Cardiac fibroblast (primary cell): ENCODE data around the gene B4GALT6.

ENCODE experiments used
- DNase-seq, 2 donors: peaks; one replicate each; pipeline versions ENCODE4 v3.0.0 to v3.0.0-alpha.2; 2010; ENCODE audit warnings: low read depth in 2 of 2
- H3K4me3 ChIP-seq, 2 donors: replicated peaks in 1 of 2; 1 replicate in 1 of 2; 2 replicates in 1 of 2; pipeline ENCODE4 v1.5.1; 2011; ENCODE audit warnings: low read depth in 2 of 2, low read length in 2 of 2, mild to moderate bottlenecking in 2 of 2, moderate library complexity in 1 of 2
- CTCF ChIP-seq: IDR thresholded peaks from one replicate; pipeline ENCODE4 v1.5.1; 2011; ENCODE audit warnings: low read depth, mild to moderate bottlenecking, low read length, inconsistent platforms

B4GALT6 gene

GRCh38 chr18:31702449-31702848 lies 18.1 kb upstream of the B4GALT6 start:
- TF ChIP-seq CTCF: no peak
- DNase-seq: no peak
- no peak overlapping the region for H3K4me3 ChIP-seq

- no peak for DNase-seq
- H3K4me3 ChIP-seq: no peak overlapping the region
- TF ChIP-seq CTCF: no peak
Observed at GRCh38 chr18:31701744-31702143, 17.4 kb upstream of the B4GALT6 start.

- no peak for DNase-seq
- H3K4me3 ChIP-seq: no peak overlapping the region
- TF ChIP-seq CTCF: no peak
Observed at GRCh38 chr18:31700990-31701389, 16.6 kb upstream of the B4GALT6 start.

- no peak overlapping the region for H3K4me3 ChIP-seq
- DNase-seq: no peak
- no peak for TF ChIP-seq CTCF
Observed at GRCh38 chr18:31697351-31698298, 13.2 kb upstream of the B4GALT6 start.

GRCh38 chr18:31695989-31696388 lies 11.6 kb upstream of the B4GALT6 start:
- H3K4me3 ChIP-seq: no peak overlapping the region
- TF ChIP-seq CTCF: no peak
- DNase-seq: no peak

GRCh38 chr18:31694297-31694696 lies 9.9 kb upstream of the B4GALT6 start:
- TF ChIP-seq CTCF: no peak
- DNase-seq: no peak
- no peak overlapping the region for H3K4me3 ChIP-seq
